HCT116 (cell line): ENCODE measurements around the gene SOBP. TPM values are rescaled to one million over a fixed set of nuclear protein-coding genes. Genes with fewer than 3 reads are reported as not detected.

Source experiments
- ATAC-seq: fragments of 200-7000 bp; cut with Tn5 transposase; 2 replicates; pipeline ENCODE4 v1.9.1; 2020; ENCODE audit warnings: mild to moderate bottlenecking, moderate library complexity
- BruUV-seq: library from RNA; stranded (reverse); fragments of 400-500 nt; replicated peaks from 2 replicates; lab custom pipeline; 2021; lab: Mats Ljungman, UMichigan
- CTCF ChIA-PET: fragments of 300-600 bp; sonication (Branson Sonifier 250); formaldehyde crosslinking; loops from one replicate; lab custom pipeline; 2021; ENCODE audit warnings: antibody characterized with exemption; lab: Charles Lee
- POLR2A ChIA-PET: fragments of 300-600, 350-600 bp; sonication (Branson Sonifier 250); formaldehyde crosslinking; loops from one replicate; lab custom pipeline; 2021; ENCODE audit warnings: antibody characterized with exemption; lab: Charles Lee
- RAD21 ChIA-PET, 2 experiments: fragments of 300-600 bp; sonication (Branson Sonifier 250); formaldehyde crosslinking; loops; one replicate each; lab custom pipeline; 2023; ENCODE audit warnings: low total read pairs in 2 of 2; ENCODE audit not compliant: uncharacterized antibody in 2 of 2, unreplicated experiment in 2 of 2, low non-redundant PET in 1 of 2; lab: Charles Lee
- DNase-seq: peaks from one replicate; pipeline ENCODE4 v3.0.0-alpha.2; 2010; ENCODE audit warnings: low read depth, low spot score
- H2AFZ ChIP-seq: fragments of 200-600 bp; shearing (Covaris generic), sonication (generic); 2 replicates; pipeline ENCODE4 v1.6.1; 2017; ENCODE audit warnings: low read depth, mixed run types, mixed read lengths, antibody characterized with exemption, low read length; ENCODE audit not compliant: poor library complexity, severe bottlenecking
- H3K27ac ChIP-seq: 2 replicates; pipeline ENCODE4 v1.5.1; 2012; ENCODE audit warnings: low read depth, low read length
- H3K27me3 ChIP-seq: fragments of 200-600 bp; sonication (generic); 2 replicates; pipeline ENCODE4 v1.6.1; 2016; ENCODE audit warnings: mixed run types, low read length, mixed read lengths; ENCODE audit not compliant: insufficient read depth
- H3K36me3 ChIP-seq, 2 experiments: fragments of 200-500 bp in 1 of 2; fragments of 200-600 bp in 1 of 2; sonication (Bioruptor generic) in 1 of 2; sonication (generic) in 1 of 2; 2 replicates each; pipeline versions ENCODE4 v1.5.1 to v1.6.1; 2014 to 2016; ENCODE audit warnings: low read length in 2 of 2, inconsistent platforms in 1 of 2, mixed read lengths in 1 of 2, mixed run types in 1 of 2; ENCODE audit not compliant: insufficient read depth in 2 of 2, control insufficient read depth in 1 of 2
- H3K4me1 ChIP-seq, 2 experiments: fragments of 200-600 bp in 1 of 2; sonication (generic) in 1 of 2; 2 replicates each; pipeline versions ENCODE4 v1.5.1 to v1.6.1; 2012 to 2017; ENCODE audit warnings: low read length in 2 of 2, inconsistent platforms in 1 of 2, mild to moderate bottlenecking in 1 of 2, mixed read lengths in 1 of 2, mixed run types in 1 of 2, moderate library complexity in 1 of 2; ENCODE audit not compliant: insufficient read depth in 2 of 2, control insufficient read depth in 1 of 2
- H3K4me2 ChIP-seq: fragments of 200-600 bp; sonication (generic); 2 replicates; pipeline ENCODE4 v1.6.1; 2017; ENCODE audit warnings: mixed run types, low read length, mixed read lengths
- H3K4me3 ChIP-seq, 2 experiments: fragments of 200-600 bp in 1 of 2; sonication (generic) in 1 of 2; replicated peaks in 1 of 2; 2 replicates each; pipeline ENCODE4 v1.5.1; 2011 to 2016; ENCODE audit warnings: low read length in 2 of 2, control low read depth in 1 of 2, low read depth in 1 of 2, mild to moderate bottlenecking in 1 of 2, mixed read lengths in 1 of 2, mixed run types in 1 of 2
- H3K79me2 ChIP-seq: fragments of 200-600 bp; sonication (generic); 2 replicates; pipeline ENCODE4 v1.6.1; 2017; ENCODE audit warnings: mild to moderate bottlenecking, mixed run types, low read length, moderate library complexity, mixed read lengths; ENCODE audit not compliant: insufficient read depth
- H3K9ac ChIP-seq: fragments of 200-600 bp; sonication (generic); 2 replicates; pipeline ENCODE4 v1.6.1; 2016; ENCODE audit warnings: low read length, mixed read lengths
- H3K9me2 ChIP-seq: fragments of 200-600 bp; sonication (generic), shearing (Covaris generic); 2 replicates; pipeline ENCODE4 v1.6.1; 2017; ENCODE audit warnings: mixed run types, mild to moderate bottlenecking, moderate library complexity; ENCODE audit not compliant: insufficient read depth
- H3K9me3 ChIP-seq, 2 experiments: fragments of 200-500 bp in 1 of 2; fragments of 200-600 bp in 1 of 2; sonication (Bioruptor generic) in 1 of 2; sonication (generic) in 1 of 2; 2 replicates each; pipeline ENCODE4 v1.6.1; 2014 to 2017; ENCODE audit warnings: low read length in 2 of 2, mixed read lengths in 2 of 2, inconsistent platforms in 1 of 2, low read depth in 1 of 2, mild to moderate bottlenecking in 1 of 2, mixed run types in 1 of 2, moderate library complexity in 1 of 2; ENCODE audit not compliant: control insufficient read depth in 1 of 2, insufficient read depth in 1 of 2
- H4K20me1 ChIP-seq: fragments of 200-600 bp; sonication (generic), shearing (Covaris generic); 2 replicates; pipeline ENCODE4 v1.6.1; 2017; ENCODE audit warnings: mixed run types, mild to moderate bottlenecking, moderate library complexity; ENCODE audit not compliant: insufficient read depth
- CBX3 ChIP-seq: IDR thresholded peaks from 2 replicates; pipeline ENCODE4 v1.6.1; 2012; ENCODE audit warnings: low read depth
- CEBPB ChIP-seq: IDR thresholded peaks from 2 replicates; pipeline ENCODE4 v1.6.1; 2012; ENCODE audit warnings: low read depth
- EGR1 ChIP-seq: IDR thresholded peaks from 2 replicates; pipeline ENCODE4 v1.6.1; 2012; ENCODE audit warnings: low read depth
- ELF1 ChIP-seq: IDR thresholded peaks from 2 replicates; pipeline ENCODE4 v1.6.1; 2012; ENCODE audit warnings: low read depth, borderline replicate concordance
- EZH2 ChIP-seq: fragments of 200-600 bp; sonication (generic); IDR thresholded peaks from 2 replicates; pipeline ENCODE4 v1.6.1; 2017; ENCODE audit warnings: antibody characterized with exemption, mixed run types
- EZH2phosphoT487 ChIP-seq: fragments of 200-600 bp; IDR thresholded peaks from 2 replicates; pipeline ENCODE4 v1.6.1; 2018; ENCODE audit warnings: antibody characterized with exemption, borderline replicate concordance
- FOSL1 ChIP-seq: IDR thresholded peaks from 2 replicates; pipeline ENCODE4 v1.6.1; 2012; ENCODE audit warnings: low read depth
- JUND ChIP-seq: IDR thresholded peaks from 2 replicates; pipeline ENCODE4 v1.6.1; 2012
- POLR2A ChIP-seq: IDR thresholded peaks from 2 replicates; pipeline ENCODE4 v1.7.0; 2011; ENCODE audit warnings: borderline replicate concordance; ENCODE audit not compliant: insufficient read depth, insufficient read length; ENCODE audit errors: extremely low read depth
- RAD21 ChIP-seq: IDR thresholded peaks from 2 replicates; pipeline ENCODE4 v1.6.1; 2012; ENCODE audit warnings: low read depth, mild to moderate bottlenecking
- SIN3A ChIP-seq: IDR thresholded peaks from 2 replicates; pipeline ENCODE4 v1.6.1; 2012; ENCODE audit warnings: low read depth
- SP1 ChIP-seq: IDR thresholded peaks from 2 replicates; pipeline ENCODE4 v1.6.1; 2012; ENCODE audit warnings: low read depth
- SRF ChIP-seq: IDR thresholded peaks from 2 replicates; pipeline ENCODE4 v1.6.1; 2012; ENCODE audit warnings: low read depth
- TCF7L2 ChIP-seq: IDR thresholded peaks from 2 replicates; pipeline ENCODE4 v1.7.0; 2011; ENCODE audit warnings: borderline replicate concordance, inconsistent platforms; ENCODE audit not compliant: insufficient read depth, insufficient read length; ENCODE audit errors: extremely low read depth
- YY1 ChIP-seq: IDR thresholded peaks from 2 replicates; pipeline ENCODE4 v1.6.1; 2011; ENCODE audit warnings: low read length, low read depth, moderate library complexity, mild to moderate bottlenecking; ENCODE audit not compliant: insufficient replicate concordance; ENCODE audit errors: extremely low read depth
- ZFX ChIP-seq: fragments of 450-650 bp; IDR thresholded peaks from 2 replicates; pipeline ENCODE4 v1.6.1; 2017
- ZNF274 ChIP-seq: fragments of 200-500 bp; sonication (Bioruptor generic); IDR thresholded peaks from 2 replicates; pipeline ENCODE4 v1.6.1; 2014; ENCODE audit warnings: mild to moderate bottlenecking, low read depth, low read length, inconsistent platforms
- intact Hi-C: fragments of 100-400 bp; cut with micrococcal nuclease; formaldehyde crosslinking; loops from 2 replicates; pipeline ENCODE4 v1.10.0; 2022
- total RNA-seq: library from RNA; stranded (reverse); gene quantifications from one replicate; pipeline ENCODE4 v1.2.1, GENCODE V29; 2021; ENCODE audit not compliant: unreplicated experiment
- TF ChIP-seq, protein P1 (sequence below): IDR thresholded peaks from 2 replicates; pipeline ENCODE4 v1.6.1; 2012; ENCODE audit warnings: low read depth
- TF ChIP-seq, protein P2 (sequence below): IDR thresholded peaks from 2 replicates; pipeline ENCODE4 v1.6.1; 2011; ENCODE audit warnings: mild to moderate bottlenecking, low read length, moderate library complexity; ENCODE audit not compliant: insufficient replicate concordance; ENCODE audit errors: extremely low read depth
- TF ChIP-seq, protein P3 (sequence below): IDR thresholded peaks from 2 replicates; pipeline ENCODE4 v1.6.1; 2012

The SOBP gene
- total RNA-seq, 1 experiment from 2014 or later: 2.6 TPM

DNA sequence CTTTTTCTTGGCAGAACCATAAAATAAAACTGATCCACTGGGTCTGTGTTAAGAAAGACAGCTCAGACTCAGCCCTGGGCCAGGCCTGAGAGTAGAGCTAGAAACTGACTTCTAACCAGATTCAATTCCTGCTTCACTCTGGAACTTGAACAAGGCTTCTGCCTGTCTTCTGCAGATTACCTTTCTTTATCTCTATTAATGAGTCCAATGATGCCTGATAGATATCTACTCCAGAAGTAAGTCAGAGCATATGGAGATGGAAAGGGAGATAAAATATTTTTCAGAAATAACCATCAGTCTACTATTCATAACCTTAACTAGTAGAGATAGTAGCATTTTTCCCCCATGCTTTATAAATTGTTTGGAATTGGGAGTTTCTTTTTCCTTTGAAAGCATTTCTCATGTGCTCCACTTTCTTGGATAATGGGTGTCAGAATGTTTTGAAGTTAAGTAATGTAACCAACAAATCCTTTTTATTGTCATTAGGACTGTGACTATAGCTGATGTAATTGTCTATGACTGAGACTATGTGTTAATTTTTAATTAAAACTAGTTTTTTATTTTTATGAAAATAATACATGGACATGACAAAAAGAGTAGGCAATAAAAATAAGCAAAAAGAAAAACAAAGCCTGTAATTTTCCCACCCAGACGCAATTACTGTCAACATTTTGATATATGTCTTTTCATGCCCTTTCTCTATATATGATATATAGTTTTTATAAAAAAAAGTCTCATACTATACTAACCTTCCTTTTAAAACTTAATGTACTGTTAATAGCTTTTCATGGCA is 7.2 kb downstream of the SOBP start:
- ATAC-seq (no peak), DNase-seq (no peak)
- ChIA-PET CTCF (no interaction called here), POLR2A (no interaction called here), RAD21 (no interaction called here)
- Histone ChIP-seq H3K79me2 (no peaks in the 10 kb centered on the region), H3K9ac (no peak overlapping the region), H3K36me3 (no peaks in the 10 kb centered on the region), H3K9me2 (no peaks in the 10 kb centered on the region), H3K4me3 (no peak overlapping the region), H3K4me1 (peaks cover 0 to 9% of the 10 kb centered on the region in 2 experiments; a peak in 1 of 4 replicates), H3K27me3 (no peaks in the 10 kb centered on the region), H2AFZ (no peak overlapping the region), H4K20me1 (no peaks in the 10 kb centered on the region), H3K27ac (no peak overlapping the region), H3K4me2 (no peak overlapping the region), H3K9me3 (no peaks in the 10 kb centered on the region)
- no TSS peak for BruUV-seq
- TF ChIP-seq FOSL1: no peak
- TF ChIP-seq, protein P1, sequence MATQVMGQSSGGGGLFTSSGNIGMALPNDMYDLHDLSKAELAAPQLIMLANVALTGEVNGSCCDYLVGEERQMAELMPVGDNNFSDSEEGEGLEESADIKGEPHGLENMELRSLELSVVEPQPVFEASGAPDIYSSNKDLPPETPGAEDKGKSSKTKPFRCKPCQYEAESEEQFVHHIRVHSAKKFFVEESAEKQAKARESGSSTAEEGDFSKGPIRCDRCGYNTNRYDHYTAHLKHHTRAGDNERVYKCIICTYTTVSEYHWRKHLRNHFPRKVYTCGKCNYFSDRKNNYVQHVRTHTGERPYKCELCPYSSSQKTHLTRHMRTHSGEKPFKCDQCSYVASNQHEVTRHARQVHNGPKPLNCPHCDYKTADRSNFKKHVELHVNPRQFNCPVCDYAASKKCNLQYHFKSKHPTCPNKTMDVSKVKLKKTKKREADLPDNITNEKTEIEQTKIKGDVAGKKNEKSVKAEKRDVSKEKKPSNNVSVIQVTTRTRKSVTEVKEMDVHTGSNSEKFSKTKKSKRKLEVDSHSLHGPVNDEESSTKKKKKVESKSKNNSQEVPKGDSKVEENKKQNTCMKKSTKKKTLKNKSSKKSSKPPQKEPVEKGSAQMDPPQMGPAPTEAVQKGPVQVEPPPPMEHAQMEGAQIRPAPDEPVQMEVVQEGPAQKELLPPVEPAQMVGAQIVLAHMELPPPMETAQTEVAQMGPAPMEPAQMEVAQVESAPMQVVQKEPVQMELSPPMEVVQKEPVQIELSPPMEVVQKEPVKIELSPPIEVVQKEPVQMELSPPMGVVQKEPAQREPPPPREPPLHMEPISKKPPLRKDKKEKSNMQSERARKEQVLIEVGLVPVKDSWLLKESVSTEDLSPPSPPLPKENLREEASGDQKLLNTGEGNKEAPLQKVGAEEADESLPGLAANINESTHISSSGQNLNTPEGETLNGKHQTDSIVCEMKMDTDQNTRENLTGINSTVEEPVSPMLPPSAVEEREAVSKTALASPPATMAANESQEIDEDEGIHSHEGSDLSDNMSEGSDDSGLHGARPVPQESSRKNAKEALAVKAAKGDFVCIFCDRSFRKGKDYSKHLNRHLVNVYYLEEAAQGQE: no peak
- no peak for TF ChIP-seq EZH2phosphoT487
- TF ChIP-seq CEBPB: no peak
- TF ChIP-seq, protein P2, sequence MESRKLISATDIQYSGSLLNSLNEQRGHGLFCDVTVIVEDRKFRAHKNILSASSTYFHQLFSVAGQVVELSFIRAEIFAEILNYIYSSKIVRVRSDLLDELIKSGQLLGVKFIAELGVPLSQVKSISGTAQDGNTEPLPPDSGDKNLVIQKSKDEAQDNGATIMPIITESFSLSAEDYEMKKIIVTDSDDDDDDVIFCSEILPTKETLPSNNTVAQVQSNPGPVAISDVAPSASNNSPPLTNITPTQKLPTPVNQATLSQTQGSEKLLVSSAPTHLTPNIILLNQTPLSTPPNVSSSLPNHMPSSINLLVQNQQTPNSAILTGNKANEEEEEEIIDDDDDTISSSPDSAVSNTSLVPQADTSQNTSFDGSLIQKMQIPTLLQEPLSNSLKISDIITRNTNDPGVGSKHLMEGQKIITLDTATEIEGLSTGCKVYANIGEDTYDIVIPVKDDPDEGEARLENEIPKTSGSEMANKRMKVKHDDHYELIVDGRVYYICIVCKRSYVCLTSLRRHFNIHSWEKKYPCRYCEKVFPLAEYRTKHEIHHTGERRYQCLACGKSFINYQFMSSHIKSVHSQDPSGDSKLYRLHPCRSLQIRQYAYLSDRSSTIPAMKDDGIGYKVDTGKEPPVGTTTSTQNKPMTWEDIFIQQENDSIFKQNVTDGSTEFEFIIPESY: no peak
- TF ChIP-seq TCF7L2: no peak
- no peak for TF ChIP-seq RAD21
- no peak for TF ChIP-seq EZH2
- TF ChIP-seq SRF: no peak
- TF ChIP-seq YY1: no peak
- TF ChIP-seq EGR1: no peak
- no peak for TF ChIP-seq ZFX
- no peak for TF ChIP-seq JUND
- no peak for TF ChIP-seq SP1
- no peak for TF ChIP-seq SIN3A
- TF ChIP-seq, protein P3, sequence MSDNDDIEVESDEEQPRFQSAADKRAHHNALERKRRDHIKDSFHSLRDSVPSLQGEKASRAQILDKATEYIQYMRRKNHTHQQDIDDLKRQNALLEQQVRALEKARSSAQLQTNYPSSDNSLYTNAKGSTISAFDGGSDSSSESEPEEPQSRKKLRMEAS: no peak
- no peak for TF ChIP-seq POLR2A
- TF ChIP-seq CBX3: no peak
- no peak for TF ChIP-seq ELF1
- no peak for TF ChIP-seq ZNF274
- intact Hi-C loops: no loop called here
